NCI-H1694 treated with DMSO at 0.1 percent for 48 hours (cell line): ENCODE results near the gene EMSY.
"Not testable (repeated sequence)": the region's sequence is repeated elsewhere in the genome, so short reads cannot be mapped to it uniquely, and the experiment has no call there.

Source experiments
- DNase-seq: peaks from one replicate; lab custom pipeline; 2025; lab: John Stamatoyannopoulos, UW

Gene EMSY, protein sequence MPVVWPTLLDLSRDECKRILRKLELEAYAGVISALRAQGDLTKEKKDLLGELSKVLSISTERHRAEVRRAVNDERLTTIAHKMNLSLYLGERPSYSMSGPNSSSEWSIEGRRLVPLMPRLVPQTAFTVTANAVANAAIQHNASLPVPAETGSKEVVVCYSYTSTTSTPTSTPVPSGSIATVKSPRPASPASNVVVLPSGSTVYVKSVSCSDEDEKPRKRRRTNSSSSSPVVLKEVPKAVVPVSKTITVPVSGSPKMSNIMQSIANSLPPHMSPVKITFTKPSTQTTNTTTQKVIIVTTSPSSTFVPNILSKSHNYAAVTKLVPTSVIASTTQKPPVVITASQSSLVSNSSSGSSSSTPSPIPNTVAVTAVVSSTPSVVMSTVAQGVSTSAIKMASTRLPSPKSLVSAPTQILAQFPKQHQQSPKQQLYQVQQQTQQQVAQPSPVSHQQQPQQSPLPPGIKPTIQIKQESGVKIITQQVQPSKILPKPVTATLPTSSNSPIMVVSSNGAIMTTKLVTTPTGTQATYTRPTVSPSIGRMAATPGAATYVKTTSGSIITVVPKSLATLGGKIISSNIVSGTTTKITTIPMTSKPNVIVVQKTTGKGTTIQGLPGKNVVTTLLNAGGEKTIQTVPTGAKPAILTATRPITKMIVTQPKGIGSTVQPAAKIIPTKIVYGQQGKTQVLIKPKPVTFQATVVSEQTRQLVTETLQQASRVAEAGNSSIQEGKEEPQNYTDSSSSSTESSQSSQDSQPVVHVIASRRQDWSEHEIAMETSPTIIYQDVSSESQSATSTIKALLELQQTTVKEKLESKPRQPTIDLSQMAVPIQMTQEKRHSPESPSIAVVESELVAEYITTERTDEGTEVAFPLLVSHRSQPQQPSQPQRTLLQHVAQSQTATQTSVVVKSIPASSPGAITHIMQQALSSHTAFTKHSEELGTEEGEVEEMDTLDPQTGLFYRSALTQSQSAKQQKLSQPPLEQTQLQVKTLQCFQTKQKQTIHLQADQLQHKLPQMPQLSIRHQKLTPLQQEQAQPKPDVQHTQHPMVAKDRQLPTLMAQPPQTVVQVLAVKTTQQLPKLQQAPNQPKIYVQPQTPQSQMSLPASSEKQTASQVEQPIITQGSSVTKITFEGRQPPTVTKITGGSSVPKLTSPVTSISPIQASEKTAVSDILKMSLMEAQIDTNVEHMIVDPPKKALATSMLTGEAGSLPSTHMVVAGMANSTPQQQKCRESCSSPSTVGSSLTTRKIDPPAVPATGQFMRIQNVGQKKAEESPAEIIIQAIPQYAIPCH (N-terminal part only)

DNA sequence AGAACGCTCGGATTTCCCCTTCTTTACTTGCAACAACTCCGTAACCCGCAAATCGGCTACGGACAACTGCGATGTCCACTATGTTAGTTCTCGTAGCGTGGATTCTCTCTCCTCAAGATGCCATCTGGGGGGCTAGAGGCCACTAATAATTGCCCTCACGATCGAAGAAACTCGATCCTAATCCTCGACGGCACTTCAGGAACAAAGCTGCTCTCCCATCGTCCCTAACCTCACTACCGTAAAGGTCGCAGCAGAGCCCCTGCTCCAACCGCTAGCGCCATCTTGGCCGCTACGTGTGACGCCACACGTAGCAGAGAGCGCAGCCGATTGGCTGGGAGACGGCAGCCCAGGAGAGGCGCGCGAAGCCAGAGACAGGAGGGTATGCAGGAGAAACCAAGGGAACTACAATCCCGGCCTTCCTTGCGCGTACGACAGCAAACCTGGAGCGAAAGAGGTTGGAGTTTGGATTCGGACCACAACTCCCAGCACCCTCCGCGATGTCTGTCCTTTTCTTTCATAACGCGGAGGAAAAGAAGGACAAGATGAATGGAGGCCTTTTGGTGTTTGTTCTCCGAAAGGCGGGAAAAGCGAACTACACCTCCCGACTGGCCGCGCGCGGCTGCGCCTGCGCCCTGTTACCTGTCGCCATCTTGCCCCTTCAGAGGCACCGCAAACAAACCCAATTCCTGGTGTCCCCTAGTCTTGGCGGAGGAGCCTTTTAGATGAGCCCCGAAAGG is at the start of gene EMSY:
Gene EMSY, plus strand, starts transcription at position 635 of the 737 bp plus-strand sequence. CDS start 1,921 bp downstream, outside the sequence.
- peak; percentile 98 for DNase-seq

DNA sequence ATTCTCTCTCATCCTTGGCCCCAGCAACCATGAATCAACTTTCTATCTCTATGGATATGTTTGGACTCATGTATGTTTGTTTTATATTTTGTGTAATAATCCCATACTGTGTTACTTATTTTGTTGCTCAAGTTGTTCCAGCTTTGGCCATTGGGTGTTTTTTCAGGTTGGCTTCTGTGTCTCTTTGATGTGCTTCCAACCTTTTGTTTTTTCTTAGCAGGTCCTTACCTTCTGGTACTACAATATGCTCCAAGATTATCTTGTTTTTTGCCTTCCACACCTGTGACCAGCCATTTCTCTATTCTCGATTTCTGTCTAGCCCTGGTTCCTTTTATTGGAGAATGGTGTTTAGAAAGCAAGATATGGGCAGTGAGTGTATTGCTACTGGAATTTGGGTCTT is 49.5 kb upstream of the EMSY start:
- no peak for DNase-seq

DNA sequence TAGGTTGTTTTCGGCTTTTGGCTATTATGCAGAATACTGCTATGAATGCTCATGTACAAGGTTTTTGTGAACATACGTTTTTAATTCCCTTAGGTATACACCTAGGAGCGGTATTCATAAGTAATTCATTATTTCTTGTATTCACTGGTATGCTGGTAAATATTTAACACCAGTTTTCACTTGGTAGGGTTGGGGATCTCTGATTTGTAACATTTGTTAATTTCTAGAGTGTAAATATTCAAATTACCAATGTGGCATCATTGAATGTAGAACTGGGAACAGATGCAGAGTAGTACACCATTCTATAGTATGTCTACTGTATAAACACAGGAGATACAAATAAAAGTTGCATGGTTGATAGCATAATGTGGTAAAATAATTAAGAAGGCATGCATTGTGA is 47.4 kb upstream of the EMSY start:
- DNase-seq = no peak

DNA sequence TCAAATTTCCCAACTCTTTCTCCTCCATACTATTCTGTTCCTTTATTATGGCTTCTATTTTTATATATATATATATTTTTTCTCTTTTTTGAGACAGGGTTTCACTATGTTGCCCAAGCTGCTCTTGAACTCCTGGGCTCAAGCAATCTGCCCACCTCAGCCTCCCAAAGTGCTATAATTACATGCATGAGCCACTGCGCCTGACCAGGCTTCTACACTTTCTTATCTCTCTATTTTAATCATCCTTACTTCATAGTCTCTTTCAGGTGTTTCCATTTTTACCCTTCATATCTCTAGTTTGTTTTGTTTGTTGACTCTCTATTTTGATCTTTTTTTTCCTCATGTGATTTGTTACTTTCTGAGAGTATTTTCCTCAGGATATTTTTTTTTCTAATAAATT is 43.9 kb upstream of the EMSY start:
- no peak for DNase-seq

DNA sequence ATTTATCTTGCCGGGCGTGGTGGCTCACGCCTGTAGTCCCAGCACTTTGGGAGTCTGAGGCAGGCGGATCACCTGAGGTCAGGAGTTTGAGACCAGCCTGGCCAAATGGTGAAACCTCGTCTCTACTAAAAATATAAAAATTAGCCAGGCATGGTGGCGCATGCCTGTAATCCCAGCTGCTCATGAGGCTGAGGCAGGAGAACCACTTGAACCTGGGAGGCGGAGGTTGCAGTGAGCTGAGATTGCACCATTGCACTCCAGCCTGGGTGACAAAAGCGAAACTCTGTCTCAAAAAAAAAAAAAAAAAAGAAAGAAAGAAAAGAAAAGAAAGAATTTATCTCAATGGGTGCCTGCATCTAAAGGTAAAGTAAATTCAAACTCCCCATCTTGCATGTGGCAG is 43.3 kb upstream of the EMSY start:
- not testable (repeated sequence) for DNase-seq

DNA sequence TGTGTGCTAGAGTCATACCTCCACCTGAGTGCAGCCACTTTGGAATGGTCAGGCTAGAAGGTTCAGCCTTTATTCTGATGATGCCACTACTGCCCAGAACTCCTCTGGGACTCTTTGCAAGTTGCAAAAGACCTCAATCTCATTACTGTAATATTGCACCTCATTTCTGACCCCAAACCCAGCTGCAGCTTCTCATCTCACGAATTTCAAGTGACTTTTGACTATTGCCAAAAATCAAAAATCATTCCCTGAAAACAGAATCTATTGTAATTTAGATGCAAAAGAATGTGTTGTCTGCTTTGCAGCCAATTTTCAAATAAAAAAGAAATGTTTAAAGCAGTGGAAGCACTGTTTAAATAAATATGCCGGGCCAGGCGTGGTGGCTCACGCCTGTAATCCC is 38.5 kb upstream of the EMSY start:
- no peak for DNase-seq

DNA sequence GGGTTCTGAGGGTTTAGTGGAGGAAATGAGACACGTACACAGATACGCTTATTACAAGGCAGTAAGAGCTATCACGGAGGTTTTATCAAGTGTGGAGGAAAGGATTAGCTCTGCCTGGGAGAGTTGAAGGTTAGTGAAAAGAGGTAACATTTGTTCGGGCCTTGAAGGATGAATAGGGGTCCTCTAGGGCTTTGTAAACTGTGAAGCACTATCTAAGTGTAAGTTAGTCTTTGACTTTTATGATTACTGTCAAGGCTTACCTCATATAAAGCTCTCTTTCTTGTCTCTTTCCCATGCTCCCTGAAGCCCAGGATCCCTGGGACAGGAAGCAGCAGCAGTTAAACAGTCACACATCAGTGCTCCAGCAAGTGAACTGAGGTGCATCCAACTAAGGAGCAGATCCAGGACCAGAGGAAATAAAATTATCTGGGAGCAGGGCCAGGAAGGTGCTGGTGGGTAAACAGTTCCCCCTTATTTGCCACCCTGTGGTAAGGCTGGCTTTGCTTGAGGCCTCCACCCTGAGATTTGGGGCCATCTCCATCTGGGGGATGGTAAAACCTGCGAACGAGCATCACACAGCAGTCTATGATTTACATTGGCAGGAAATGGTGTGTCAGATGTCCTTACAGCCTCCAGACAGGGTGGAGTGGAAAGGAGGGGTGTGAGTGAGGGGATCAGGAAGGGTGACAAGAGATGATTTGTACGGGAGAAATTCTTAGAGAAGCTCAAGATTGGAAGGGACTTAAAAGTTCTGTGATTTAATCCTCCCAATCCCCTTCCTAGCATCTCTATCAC is 36.5 kb upstream of the EMSY start:
- peak; percentile 47 for DNase-seq

DNA sequence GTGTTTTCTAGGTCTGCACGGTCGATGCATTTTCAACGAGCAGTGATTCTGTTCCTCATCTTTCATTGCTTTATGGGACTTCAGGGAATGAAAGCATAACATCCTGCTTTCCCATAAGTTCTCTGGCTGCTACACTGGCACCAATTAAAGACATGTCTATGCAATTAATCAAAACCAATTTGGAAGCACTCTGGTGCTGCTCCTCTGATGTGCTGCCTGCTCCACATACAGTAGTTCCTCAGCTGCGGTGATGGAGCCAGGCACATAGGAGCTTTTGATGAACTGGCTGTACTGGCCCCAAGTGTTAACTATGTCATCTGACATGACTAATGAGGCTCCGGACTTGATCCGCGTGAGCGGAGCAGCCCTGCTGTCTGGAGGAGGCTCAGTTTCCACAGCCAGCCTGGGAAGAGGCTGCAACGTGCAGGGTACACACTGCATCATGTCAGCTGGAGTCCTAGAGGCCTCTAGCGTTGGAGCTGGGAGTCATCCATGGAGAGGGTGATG is 33.9 kb upstream of the EMSY start:
- no peak for DNase-seq

DNA sequence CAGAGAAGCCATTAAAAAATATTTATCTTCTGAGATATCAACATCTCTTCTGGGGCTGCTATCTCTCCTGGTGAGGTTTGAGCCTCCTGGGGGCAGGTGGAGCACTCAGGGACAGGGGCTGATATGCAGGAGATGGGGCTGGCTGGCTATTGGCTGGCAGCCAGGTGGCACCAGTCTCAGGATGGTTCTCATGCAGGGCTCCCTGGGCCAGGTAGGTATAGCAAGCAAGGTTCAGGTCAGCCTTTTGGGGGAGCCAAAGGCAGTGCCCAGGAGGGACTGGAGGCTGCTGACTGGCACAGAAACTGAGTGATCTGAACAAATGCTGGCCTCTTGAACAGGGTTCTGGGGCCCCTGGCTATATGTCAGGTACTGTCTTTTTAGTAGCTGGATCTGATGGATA is 29.7 kb upstream of the EMSY start:
- no peak for DNase-seq

DNA sequence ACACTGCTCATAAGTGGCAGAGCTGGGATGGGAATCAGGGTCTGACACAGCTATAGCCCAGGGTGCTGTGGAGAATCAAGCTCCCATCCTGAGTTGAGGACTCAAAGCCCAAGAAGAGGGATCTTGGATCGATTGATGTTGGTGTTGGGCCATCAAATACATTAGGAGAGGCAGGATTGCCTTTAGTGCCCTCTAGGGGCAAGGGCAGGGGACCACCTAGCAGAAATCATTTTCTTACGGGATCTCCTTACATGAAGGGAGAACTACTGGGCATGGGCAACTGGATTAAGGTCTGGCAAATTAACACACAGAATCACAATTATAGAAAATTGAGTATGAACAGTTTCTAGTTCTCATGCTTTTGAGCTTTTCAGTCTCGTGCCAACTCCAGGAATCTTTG is 24.9 kb upstream of the EMSY start:
- no peak for DNase-seq

DNA sequence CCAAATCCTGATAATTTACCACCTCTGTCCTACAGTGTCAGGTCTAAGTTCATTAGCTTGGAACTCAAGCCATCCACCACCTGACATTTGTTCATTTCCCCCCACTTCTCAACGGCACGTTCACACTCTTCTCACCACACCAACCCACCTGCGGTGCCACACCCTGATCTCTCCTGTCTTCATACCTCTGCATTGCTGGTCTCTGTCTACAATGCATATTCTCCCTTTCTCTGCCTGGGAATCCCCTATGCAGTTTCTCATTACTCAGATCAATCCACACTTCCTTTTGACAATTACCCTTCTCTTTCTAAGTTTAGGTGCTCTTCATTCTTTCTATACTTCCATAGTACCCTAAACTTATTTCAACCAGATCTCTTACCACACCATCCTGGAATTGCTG is 20.4 kb upstream of the EMSY start:
- DNase-seq = no peak

DNA sequence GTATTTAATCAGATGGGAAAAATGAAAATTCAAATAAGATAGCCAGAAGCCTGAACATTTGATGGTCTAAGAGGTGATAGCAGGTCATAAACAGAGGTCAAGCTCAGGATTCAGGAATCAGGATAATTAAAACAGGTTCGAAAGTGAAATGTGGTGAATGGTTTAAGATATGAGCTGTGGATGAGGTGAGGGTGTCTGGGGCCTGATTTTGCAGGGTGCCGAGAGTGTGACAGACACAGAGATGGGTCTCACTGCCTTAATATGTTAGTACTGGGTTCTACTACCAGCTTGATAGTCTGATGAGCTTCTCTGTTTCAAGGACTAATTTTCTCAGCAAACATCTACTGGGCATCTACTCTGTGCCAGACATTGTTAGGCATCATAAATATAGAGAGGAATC is 19.9 kb upstream of the EMSY start:
- no peak for DNase-seq

DNA sequence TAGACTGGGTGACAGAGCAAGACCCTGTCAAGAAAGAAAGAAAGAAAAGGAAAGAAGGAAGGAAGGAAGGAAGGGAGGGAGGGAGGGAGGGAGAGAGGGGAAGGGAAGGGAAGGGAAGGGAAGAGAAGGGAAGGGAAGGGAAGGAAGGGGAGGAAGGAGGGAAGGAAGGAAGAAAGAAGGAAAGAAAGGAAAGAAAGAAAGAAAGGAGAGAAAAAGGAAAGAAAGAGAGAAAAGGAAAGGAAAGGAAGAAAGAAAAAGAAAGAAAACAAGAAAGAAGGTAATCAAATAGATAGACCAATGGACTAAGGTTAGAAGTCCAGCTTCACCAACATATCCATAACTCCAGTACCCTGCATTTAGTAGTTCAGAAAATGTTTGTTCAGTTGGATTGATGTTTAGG is 18.2 kb upstream of the EMSY start:
- no peak for DNase-seq

DNA sequence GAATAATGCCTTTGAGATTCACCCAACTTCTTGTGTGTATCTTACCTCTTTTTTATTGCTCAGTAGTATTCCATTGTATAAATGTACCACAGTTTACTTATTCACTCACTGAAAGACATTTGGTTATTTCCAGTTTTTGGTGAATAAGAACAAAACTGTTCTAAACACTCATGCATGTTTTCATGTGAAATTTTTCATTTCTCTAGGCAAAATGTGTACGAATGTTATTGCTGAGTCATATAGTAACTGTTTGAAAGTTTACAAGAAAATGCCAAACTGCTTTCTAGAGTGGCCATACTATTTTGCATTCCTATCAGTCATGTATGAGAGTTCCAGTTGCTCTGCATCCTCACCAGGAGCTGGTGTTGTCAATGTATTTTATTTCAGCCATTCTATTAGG is 8.8 kb upstream of the EMSY start:
- DNase-seq = no peak

DNA sequence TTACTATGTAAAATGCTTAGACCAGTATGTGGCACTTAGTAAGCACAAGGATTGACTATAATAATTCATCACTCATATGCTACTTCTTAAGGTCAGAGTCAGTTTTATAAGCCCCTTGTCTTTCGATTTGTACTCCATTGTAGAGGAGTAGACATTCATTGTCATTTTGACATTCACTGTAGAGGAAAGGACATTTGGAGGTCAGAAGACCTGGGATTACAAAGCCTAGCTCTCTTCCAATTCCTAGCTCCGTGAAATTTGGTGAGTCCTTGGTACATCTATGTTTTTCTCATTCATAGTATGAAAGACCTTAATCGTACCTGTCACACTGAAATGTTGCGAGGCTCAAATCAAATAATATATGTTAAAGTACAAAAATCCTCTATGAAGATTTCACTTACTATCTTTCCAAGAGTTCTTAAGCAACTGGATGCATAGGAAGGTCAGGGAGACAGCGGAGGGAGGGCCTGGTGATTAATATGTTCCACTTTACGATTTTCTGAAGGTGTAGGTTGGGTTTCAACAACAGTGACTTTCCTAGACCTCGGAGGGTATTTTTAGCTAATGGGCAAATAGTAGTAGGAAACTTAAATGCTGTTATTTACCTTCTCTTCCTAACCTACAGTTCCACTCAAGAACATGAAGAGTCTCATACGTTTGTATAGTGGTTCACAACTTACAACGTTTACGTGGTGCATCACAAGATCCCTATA is 1.4 kb upstream of the EMSY start:
- DNase-seq = no peak

DNA sequence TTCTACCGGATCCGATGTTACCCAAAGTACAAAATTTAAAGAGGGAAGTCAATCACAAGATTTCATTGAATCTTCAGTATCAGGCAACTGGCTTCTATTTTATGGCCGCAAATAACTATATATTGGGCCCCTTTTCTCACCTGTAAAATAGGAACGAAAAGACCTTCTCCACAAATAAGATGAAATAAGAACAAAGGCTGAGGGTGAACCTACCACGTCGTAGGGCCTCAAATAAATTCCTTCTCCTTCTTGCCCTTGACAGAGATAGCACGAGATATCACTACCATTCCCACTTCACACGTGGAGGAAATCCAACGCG is 794 bp upstream of the EMSY start:
- no peak for DNase-seq

DNA sequence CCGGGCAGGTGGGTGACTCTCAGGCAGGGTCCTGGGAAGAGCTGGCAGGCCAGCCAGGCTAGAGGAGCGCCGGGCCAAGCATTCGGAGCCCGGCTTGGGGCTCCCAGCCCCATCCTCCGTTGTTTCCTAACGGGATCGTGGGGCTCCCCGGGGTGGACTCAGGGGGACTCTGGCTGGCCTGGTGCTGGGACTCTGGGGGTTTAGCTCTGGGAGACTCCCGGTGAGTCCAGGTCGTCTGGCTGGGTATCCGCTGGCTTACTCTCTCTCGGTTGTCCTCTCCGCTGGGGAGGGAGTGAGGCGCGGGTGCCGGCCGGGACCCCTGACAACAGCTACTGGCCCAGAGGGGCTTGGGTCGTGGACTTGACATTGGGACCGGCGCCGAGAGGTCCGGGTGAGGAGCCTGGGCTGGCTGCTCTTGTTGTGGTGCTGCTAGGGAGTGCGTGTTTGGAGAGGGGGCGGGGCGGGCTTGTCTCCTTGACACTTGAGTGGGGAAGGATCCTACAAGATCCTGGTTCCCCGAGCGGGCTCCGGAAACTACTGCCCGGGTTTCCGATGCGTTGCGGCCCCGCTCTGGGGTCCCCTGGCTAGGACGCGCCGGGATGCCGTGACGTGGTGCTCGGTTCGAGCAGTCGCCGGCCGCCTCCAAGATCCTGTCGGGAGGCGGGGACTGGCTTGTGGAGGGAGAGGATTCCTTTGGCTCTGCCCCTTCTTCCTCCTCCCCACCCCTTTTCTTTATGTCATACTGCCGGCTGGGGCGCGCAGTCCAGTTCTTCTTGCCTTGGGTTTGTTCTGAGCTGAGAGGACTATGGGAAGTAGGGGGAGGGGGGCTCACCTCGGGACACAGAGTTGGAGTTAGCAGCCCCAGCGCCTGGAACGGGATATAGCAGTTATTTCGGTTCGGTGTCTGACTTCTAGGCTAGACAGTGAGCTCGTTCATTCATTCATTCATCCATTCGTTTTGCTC is 585 bp downstream of the EMSY start:
- no peak for DNase-seq

DNA sequence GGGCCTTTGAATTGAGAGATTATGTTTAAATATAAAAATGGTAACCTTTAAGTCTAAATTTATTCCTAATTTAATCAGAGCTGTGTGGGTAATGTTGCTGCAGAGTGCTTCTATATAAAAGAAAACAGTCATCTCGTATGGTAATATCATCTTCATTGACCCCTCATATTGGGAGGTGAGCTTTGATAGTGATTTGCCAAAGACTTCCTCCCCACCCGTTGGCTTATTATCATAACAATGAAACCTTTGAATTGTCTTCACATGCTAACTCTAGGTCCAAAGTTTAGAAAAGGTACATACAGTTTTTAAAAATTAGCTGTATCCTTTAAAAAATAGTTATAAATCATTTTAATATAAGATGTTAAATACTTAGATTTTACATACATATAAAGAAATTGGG is 3.7 kb downstream of the EMSY start:
- no peak for DNase-seq

DNA sequence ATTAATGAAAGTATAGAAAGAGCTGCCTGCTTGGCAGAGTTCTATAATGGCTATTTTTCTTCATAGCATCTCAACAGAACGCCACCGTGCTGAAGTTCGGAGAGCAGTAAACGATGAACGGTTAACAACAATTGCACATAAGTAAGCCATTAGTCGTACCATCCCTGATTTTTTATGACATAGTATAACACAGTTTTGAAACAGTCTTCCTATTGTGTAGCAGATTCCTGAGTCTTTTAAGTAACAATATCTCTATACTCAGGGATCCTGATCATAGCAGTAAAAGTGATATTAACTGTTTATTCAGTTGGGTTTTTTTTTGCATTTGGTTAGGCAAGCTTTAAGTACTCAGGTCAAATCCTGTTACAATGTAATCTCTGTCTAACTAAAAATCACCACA is 8.4 kb downstream of the EMSY start:
- DNase-seq = no peak
